ENCODE results near the gene AHRR.

DNA sequence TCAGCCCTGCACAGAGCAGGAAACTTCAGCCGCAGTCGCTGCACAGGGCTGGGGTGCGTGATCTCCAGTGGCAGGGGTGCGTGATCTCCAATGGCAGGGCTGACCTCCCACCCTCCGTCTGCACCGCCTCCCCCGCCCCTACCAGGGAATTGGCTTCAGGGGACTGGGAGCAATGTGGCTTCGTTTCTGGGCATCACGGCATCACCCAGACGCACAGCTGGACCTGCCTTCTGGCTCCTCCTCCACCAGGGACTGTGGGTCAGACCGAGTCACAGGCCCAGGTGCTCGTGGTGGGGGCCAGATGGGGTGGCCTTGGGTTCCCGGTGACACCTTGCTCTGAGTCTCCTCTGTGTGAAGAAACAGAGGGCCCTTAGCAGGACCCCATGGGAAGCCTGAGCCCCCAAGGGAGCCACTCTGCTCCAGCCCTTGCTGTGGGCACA, 51.1 kb downstream of the AHRR start:
- no peak for TF ChIP-seq CTCF (IDR thresholded peaks at IDR 0.05)
- no peak for TF ChIP-seq POLR2A (IDR thresholded peaks at IDR 0.05)
